Subcutaneous abdominal adipose tissue (tissue), 5 donors: ENCODE data around the gene SNAPC1.

Experiments
- H3K27ac ChIP-seq: one replicate; pipeline ENCODE4 v1.7.0; 2013; ENCODE audit warnings: low read depth, mild to moderate bottlenecking, inconsistent platforms, low read length, moderate library complexity
- H3K27me3 ChIP-seq, 5 donors: one replicate each; pipeline ENCODE4 v1.7.0; 2013; ENCODE audit warnings: low read length in 5 of 5, inconsistent platforms in 1 of 5; ENCODE audit not compliant: control insufficient read depth in 5 of 5, insufficient read depth in 4 of 5
- H3K36me3 ChIP-seq, 5 donors: one replicate each; pipeline ENCODE4 v1.7.0; 2013; ENCODE audit warnings: low read length in 5 of 5; ENCODE audit not compliant: control insufficient read depth in 5 of 5, insufficient read depth in 5 of 5
- H3K4me1 ChIP-seq, 5 donors: one replicate each; pipeline ENCODE4 v1.7.0; 2013; ENCODE audit warnings: low read length in 5 of 5, mild to moderate bottlenecking in 3 of 5, moderate library complexity in 1 of 5; ENCODE audit not compliant: control insufficient read depth in 5 of 5, insufficient read depth in 5 of 5
- H3K4me3 ChIP-seq, 5 donors: one replicate each; pipeline ENCODE4 v1.7.0; 2013; ENCODE audit warnings: low read length in 5 of 5, low read depth in 1 of 5
- H3K9ac ChIP-seq, 5 donors: one replicate each; pipeline ENCODE4 v1.7.0; 2013; ENCODE audit warnings: low read length in 5 of 5, mild to moderate bottlenecking in 4 of 5, moderate library complexity in 3 of 5
- H3K9me3 ChIP-seq, 5 donors: one replicate each; pipeline ENCODE4 v1.7.0; 2013; ENCODE audit warnings: low read length in 5 of 5; ENCODE audit not compliant: control insufficient read depth in 5 of 5
- donor health status: healthy.
- donor health status: healthy.
- donor health status: healthy.
- donor health status: healthy.
- donor health status: healthy.

The SNAPC1 gene

DNA sequence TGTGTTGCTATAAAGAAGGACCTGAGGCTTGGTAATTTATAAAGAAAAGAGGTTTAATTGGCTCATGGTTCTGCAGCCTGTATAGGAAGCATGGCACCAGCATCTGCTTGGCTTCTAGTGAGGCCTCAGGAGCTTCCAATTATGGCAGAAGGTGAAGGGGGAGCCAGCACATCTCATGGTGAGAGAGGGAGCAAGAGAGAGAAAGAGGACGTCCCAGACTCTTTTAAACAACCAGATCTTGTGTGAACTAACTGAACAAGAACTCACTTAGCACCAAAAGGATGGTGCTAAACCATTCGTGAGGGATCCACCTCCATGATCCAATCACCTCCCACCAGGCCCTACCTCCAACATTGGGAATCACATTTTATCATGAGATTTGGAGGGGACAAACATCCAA lies 6.1 kb upstream of the SNAPC1 start:
- H3K27me3 ChIP-seq = no peaks in the 10 kb centered on the region
- H3K27ac ChIP-seq = no peak overlapping the region
- peaks cover 0 to 4% (median 0%) of the 10 kb centered on the region in 5 donors for H3K9me3 ChIP-seq
- peaks cover 0 to 28% (median 9%) of the 10 kb centered on the region in 5 donors for H3K4me1 ChIP-seq
- H3K36me3 ChIP-seq = no peaks in the 10 kb centered on the region
- H3K9ac ChIP-seq = no peak overlapping the region
- no peak overlapping the region for H3K4me3 ChIP-seq

DNA sequence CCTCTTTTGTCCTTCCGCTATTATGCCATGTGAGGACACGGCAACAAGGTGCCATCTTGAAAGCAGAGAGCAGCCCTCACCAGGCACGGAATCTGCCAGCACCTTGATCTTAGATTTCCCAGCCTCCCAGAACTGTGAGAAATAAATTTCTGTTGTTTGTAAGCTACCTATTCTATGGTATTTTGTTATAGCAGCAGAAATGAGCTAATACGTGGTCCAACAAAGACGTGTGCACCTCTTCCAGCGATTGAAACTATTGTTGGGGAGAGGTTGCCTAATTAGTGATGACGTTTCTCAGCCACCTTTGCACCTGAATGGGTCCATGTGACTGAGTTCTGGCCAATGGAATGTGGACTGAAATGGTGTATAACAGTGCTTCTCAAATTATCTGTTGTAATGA lies 2.3 kb upstream of the SNAPC1 start:
- Histone ChIP-seq H3K27me3 (no peaks in the 10 kb centered on the region), H3K9ac (no peak overlapping the region), H3K9me3 (peaks cover 0 to 4% (median 0%) of the 10 kb centered on the region in 5 donors), H3K4me3 (no peak overlapping the region), H3K36me3 (no peaks in the 10 kb centered on the region), H3K4me1 (peaks cover 0 to 31% (median 20%) of the 10 kb centered on the region in 5 donors), H3K27ac (no peak overlapping the region)

DNA sequence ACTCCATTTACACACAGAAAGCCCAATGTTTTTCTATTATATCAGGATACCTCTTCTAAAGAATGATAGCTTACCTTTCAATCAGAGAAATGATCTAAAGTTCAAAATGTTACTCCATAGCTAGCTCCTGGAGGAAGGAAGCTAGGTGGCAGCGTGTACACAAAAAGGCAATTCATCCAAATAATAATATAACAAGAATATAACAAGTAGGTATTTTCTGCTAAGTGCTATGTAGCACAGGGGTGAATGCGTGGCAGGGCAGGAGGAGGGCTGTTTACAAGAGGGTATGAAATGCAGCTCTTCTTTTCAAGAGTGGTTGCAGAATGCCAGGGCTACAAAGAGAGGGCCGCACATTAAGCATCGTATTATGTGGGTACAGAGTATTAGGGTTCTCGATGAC lies 663 bp upstream of the SNAPC1 start:
- Histone ChIP-seq H3K9ac (peak overlapping the region; percentile 72 to 88 (median 73)), H3K9me3 (no peaks in the 10 kb centered on the region), H3K36me3 (peaks cover 0 to 5% (median 0%) of the 10 kb centered on the region in 5 donors), H3K27me3 (no peaks in the 10 kb centered on the region), H3K4me3 (peak overlapping the region; percentile 81 to 99 (median 91)), H3K4me1 (peaks cover 0 to 29% (median 19%) of the 10 kb centered on the region in 5 donors), H3K27ac (peak overlapping the region; percentile 86)

DNA sequence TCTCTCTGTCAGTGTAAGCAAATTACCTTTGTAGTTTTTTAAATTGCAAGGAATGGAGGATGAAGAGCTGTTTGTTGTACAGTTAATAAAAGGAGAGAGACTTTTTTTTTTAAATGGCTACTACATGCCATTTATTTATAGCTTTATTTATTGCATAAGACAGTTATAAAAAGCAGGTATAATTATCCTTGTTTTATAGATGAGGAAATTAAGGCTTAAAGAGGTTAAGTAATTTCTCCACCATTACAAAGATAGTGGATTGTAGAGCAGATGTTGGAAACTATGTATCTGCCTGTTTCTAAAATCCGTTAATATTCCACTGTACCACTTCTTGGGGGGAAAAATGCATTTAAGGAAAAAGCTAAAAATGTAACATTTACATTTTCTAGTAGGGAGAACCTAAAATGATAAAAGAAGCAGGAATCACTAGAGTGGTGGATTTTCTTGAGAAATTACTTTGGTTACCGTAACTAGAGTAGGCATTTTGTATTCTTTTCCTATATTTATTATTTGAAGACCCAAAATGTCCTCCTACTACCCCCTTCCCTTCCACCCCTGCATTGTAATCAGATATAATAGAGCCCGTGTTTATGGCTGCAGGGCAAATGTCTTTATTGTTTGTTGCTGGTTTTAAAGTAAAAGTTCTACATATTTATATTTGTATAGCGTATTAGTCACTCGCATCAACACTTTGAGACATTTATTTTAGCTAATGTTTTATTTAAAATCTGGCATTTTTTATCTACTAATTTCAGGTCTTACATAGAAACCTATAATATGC lies 2.3 kb downstream of the SNAPC1 start:
- Histone ChIP-seq H3K27ac (no peak overlapping the region), H3K27me3 (no peaks in the 10 kb centered on the region), H3K9ac (no peak overlapping the region), H3K4me1 (peaks cover 0 to 29% (median 19%) of the 10 kb centered on the region in 5 donors), H3K4me3 (no peak overlapping the region), H3K36me3 (peaks cover 2 to 11% (median 7%) of the 10 kb centered on the region in 5 donors), H3K9me3 (no peaks in the 10 kb centered on the region)

DNA sequence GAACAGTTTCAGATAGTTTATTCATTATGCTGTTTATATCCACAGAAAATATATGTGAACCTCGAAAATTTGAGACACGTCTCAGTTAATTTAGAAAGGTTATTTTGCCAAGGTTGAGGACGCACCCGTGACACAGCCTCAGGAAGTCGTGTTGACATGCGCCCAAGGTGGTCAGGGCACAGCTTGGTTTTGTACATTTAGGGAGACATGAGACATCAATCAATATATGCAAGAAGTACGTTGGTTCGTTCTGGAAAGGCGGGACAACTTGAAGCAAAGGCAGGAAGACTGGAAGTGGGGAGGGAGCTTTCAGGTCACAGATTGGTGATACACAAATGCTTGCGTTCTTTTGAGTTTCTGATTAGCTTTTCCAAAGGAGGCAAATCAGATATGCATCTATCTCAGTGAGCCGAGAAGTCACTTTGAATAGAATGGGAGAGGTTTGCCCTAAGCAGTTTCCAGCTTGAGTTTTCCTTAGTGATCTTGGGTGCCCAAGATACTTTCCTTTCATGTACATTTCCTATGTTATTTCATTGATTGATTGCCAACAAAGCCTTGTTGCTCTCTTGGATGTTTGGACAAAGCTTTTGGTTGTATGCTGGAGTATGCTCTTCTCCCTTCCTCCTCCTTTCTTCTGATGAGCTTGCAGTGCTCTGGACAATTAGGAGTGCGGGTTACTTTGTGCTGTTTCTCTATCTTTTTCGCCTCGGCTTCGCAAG lies 3.2 kb downstream of the SNAPC1 start:
- Histone ChIP-seq H3K27ac (no peak overlapping the region), H3K9ac (no peak overlapping the region), H3K9me3 (no peaks in the 10 kb centered on the region), H3K27me3 (no peaks in the 10 kb centered on the region), H3K4me1 (peaks cover 0 to 29% (median 19%) of the 10 kb centered on the region in 5 donors), H3K4me3 (no peak overlapping the region), H3K36me3 (peaks cover 5 to 19% (median 11%) of the 10 kb centered on the region in 5 donors)

- Histone ChIP-seq H3K9me3 (no peaks in the 10 kb centered on the region), H3K4me3 (no peak overlapping the region), H3K27me3 (no peaks in the 10 kb centered on the region), H3K9ac (no peak overlapping the region), H3K27ac (no peak overlapping the region), H3K4me1 (peaks cover 0 to 29% (median 19%) of the 10 kb centered on the region in 5 donors), H3K36me3 (peaks cover 10 to 24% (median 12%) of the 10 kb centered on the region in 5 donors)
Measured at GRCh38 chr14:61766151-61766550, 3.9 kb downstream of the SNAPC1 start.

- Histone ChIP-seq H3K36me3 (peaks cover 15 to 39% (median 24%) of the 10 kb centered on the region in 5 donors), H3K27ac (no peak overlapping the region), H3K4me3 (no peak overlapping the region), H3K27me3 (no peaks in the 10 kb centered on the region), H3K9me3 (no peaks in the 10 kb centered on the region), H3K4me1 (peaks cover 0 to 14% (median 5%) of the 10 kb centered on the region in 5 donors), H3K9ac (no peak overlapping the region)
Measured at GRCh38 chr14:61768240-61768639, 6.0 kb downstream of the SNAPC1 start.

GRCh38 chr14:61769893-61770292 lies 7.7 kb downstream of the SNAPC1 start:
- peaks cover 15 to 49% (median 27%) of the 10 kb centered on the region in 5 donors for H3K36me3 ChIP-seq

DNA sequence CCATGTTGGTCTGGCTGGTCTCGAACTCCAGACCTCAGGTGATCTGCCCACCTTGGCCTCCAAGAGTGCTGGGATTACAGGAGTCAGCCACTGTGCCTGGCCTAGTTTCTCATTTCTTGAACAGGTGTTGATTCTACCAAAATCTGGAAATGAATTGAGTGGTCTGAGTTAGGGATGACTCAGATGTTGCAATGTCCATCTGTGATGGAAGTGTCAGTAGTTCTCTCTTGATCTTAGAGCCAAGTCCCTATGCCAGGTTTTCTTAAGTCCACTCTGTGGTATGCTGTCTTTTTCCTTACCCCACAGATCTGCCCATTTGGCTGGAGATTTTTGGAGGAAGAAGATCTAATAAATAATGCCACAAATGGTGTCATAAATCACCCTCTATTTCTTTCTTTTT lies 12.6 kb downstream of the SNAPC1 start:
- Histone ChIP-seq H3K27ac (no peak overlapping the region), H3K4me1 (no peaks in the 10 kb centered on the region), H3K27me3 (no peaks in the 10 kb centered on the region), H3K36me3 (peaks cover 26 to 76% (median 45%) of the 10 kb centered on the region in 5 donors), H3K9me3 (no peaks in the 10 kb centered on the region), H3K4me3 (no peak overlapping the region), H3K9ac (no peak overlapping the region)

More at GRCh38 chr14:61769893-61770292, 7.7 kb downstream of the SNAPC1 start:
- no peaks in the 10 kb centered on the region for H3K9me3 ChIP-seq
- H3K4me3 ChIP-seq = no peak overlapping the region
- H3K27ac ChIP-seq = no peak overlapping the region
- no peaks in the 10 kb centered on the region for H3K27me3 ChIP-seq
- peaks cover 0 to 4% (median 0%) of the 10 kb centered on the region in 5 donors for H3K4me1 ChIP-seq
- H3K9ac ChIP-seq = no peak overlapping the region

GRCh38 chr14:61780125-61780524 lies 17.9 kb downstream of the SNAPC1 start:
- H3K36me3 ChIP-seq = peaks cover 32 to 72% (median 46%) of the 10 kb centered on the region in 5 donors

More at GRCh38 chr14:61780125-61780524, 17.9 kb downstream of the SNAPC1 start:
- H3K9me3 ChIP-seq = no peaks in the 10 kb centered on the region
- H3K4me1 ChIP-seq = no peaks in the 10 kb centered on the region
- H3K27ac ChIP-seq = no peak overlapping the region
- no peaks in the 10 kb centered on the region for H3K27me3 ChIP-seq
- H3K9ac ChIP-seq = no peak overlapping the region
- no peak overlapping the region for H3K4me3 ChIP-seq
